Limb (tissue), 2 donors: ENCODE results near the gene FLNA.
"Not testable (repeated sequence)": the region's sequence is repeated elsewhere in the genome, so short reads cannot be mapped to it uniquely, and the experiment has no call there.

ENCODE experiments used
- DNase-seq, 2 donors: peaks; one replicate each; pipeline ENCODE4 v3.0.0-alpha.2; 2016; ENCODE audit errors: extremely low spot score in 2 of 2

Gene FLNA

GRCh38 chrX:154305541-154306205, 68.8 kb downstream of the FLNA start:
- no peak for DNase-seq

- DNase-seq = no peak
Measured at GRCh38 chrX:154304846-154305245, 69.6 kb downstream of the FLNA start.

- no peak for DNase-seq
Measured at GRCh38 chrX:154303476-154303875, 71.0 kb downstream of the FLNA start.

- not testable (repeated sequence) for DNase-seq
Measured at GRCh38 chrX:154302998-154303397, 71.4 kb downstream of the FLNA start.

GRCh38 chrX:154300816-154301215, 73.6 kb downstream of the FLNA start:
- no peak for DNase-seq
